Measurements from ENCODE around the gene WDR19. TPM values are rescaled to one million over a fixed set of nuclear protein-coding genes. Genes with fewer than 3 reads are reported as not detected.
"Not testable (repeated sequence)": the region's sequence is repeated elsewhere in the genome, so short reads cannot be mapped to it uniquely, and the experiment has no call there.

Gene WDR19
- polyA plus RNA-seq (2013, experiment 1 of 2), result 12.3 TPM
- 12.2 TPM for polyA plus RNA-seq (2013, experiment 2 of 2)

- Histone ChIP-seq H3K79me2 (ENCODE audit: control insufficient read depth, insufficient read depth, low read length) (no peaks in the 10 kb centered on the region), H3K23ac (ENCODE audit: low read length) (no peak within 1 kb of the TSS), H3K56ac (ENCODE audit: low read length) (peak within 1 kb of the TSS; percentile 85), H2BK120ac (ENCODE audit: low read depth, low read length) (no peak within 1 kb of the TSS), H3K4me3 (ENCODE audit: low read length) (peak within 1 kb of the TSS; percentile 93), H3K79me1 (ENCODE audit: low read length) (no peaks in the 10 kb centered on the region), H3K4me1 (ENCODE audit: control insufficient read depth, low read depth, low read length) (no peaks in the 10 kb centered on the region), H3K4ac (ENCODE audit: low read depth, low read length) (no peak within 1 kb of the TSS), H3K18ac (ENCODE audit: low read length) (no peak within 1 kb of the TSS), H2BK5ac (ENCODE audit: low read length) (no peak within 1 kb of the TSS), H3K36me3 (ENCODE audit: control insufficient read depth, insufficient read depth, low read length) (no peaks in the 10 kb centered on the region), H3K27me3 (ENCODE audit: insufficient read depth, low read length, poor library complexity) (no peaks in the 10 kb centered on the region), H2AK5ac (ENCODE audit: low read length) (no peak within 1 kb of the TSS), H2BK15ac (replicated peaks; ENCODE audit: low read depth) (no peak within 1 kb of the TSS), H3K4me2 (ENCODE audit: low read length) (peak within 1 kb of the TSS; percentile 75), H4K8ac (ENCODE audit: low read depth, low read length) (no peak within 1 kb of the TSS), H3K9ac (ENCODE audit: low read length) (peak within 1 kb of the TSS; percentile 86), H4K5ac (ENCODE audit: low read length) (peak within 1 kb of the TSS; percentile 87), H3K27ac (ENCODE audit: low read depth, low read length) (no peak within 1 kb of the TSS)
- no CpG with 5 or more reads among the region's 48 CpGs for WGBS (ENCODE audit: extremely low coverage, insufficient coverage, low lambda C conversion rate)
- DNase-seq, result peak; percentile 100
These were observed at the start of gene WDR19 for GRCh38 chr4:39181905-39182638. WDR19 (plus strand) TSS chr4:39182529; CDS start chr4:39182558, 29 bp downstream.

GRCh38 chr4:39133623-39134022, 48.7 kb upstream of the WDR19 start:
- no peaks in the 10 kb centered on the region for H3K79me2 ChIP-seq (ENCODE audit: control insufficient read depth, insufficient read depth, low read length)
- no peak overlapping the region for H4K5ac ChIP-seq (ENCODE audit: low read length)
- H2AK5ac ChIP-seq (ENCODE audit: low read length), result no peak overlapping the region
- no peak overlapping the region for H3K56ac ChIP-seq (ENCODE audit: low read length)
- no CpG with 5 or more reads among the region's 3 CpGs for WGBS (ENCODE audit: extremely low coverage, insufficient coverage, low lambda C conversion rate)
- H3K4me2 ChIP-seq (ENCODE audit: low read length), result no peak overlapping the region
- DNase-seq, result no peak
- H4K8ac ChIP-seq (ENCODE audit: low read depth, low read length), result no peak overlapping the region
- no peaks in the 10 kb centered on the region for H3K36me3 ChIP-seq (ENCODE audit: control insufficient read depth, insufficient read depth, low read length)
- H3K79me1 ChIP-seq (ENCODE audit: low read length), result no peaks in the 10 kb centered on the region
- H3K4me1 ChIP-seq (ENCODE audit: control insufficient read depth, low read depth, low read length), result no peaks in the 10 kb centered on the region
- no peak overlapping the region for H2BK5ac ChIP-seq (ENCODE audit: low read length)
- no peak overlapping the region for H3K18ac ChIP-seq (ENCODE audit: low read length)
- no peak overlapping the region for H2BK15ac ChIP-seq (replicated peaks; ENCODE audit: low read depth)
- H3K27ac ChIP-seq (ENCODE audit: low read depth, low read length), result no peak overlapping the region
- H3K9ac ChIP-seq (ENCODE audit: low read length), result no peak overlapping the region
- no peaks in the 10 kb centered on the region for H3K27me3 ChIP-seq (ENCODE audit: insufficient read depth, low read length, poor library complexity)
- no peak overlapping the region for H3K4ac ChIP-seq (ENCODE audit: low read depth, low read length)
- H2BK120ac ChIP-seq (ENCODE audit: low read depth, low read length), result no peak overlapping the region
- no peak overlapping the region for H3K4me3 ChIP-seq (ENCODE audit: low read length)
- no peak overlapping the region for H3K23ac ChIP-seq (ENCODE audit: low read length)

GRCh38 chr4:39134683-39135306, 47.5 kb upstream of the WDR19 start:
- Histone ChIP-seq H3K23ac (ENCODE audit: low read length) (no peak overlapping the region), H3K4me3 (ENCODE audit: low read length) (no peak overlapping the region), H4K8ac (ENCODE audit: low read depth, low read length) (no peak overlapping the region), H3K9ac (ENCODE audit: low read length) (no peak overlapping the region), H3K27me3 (ENCODE audit: insufficient read depth, low read length, poor library complexity) (no peaks in the 10 kb centered on the region), H3K36me3 (ENCODE audit: control insufficient read depth, insufficient read depth, low read length) (no peaks in the 10 kb centered on the region), H2AK5ac (ENCODE audit: low read length) (no peak overlapping the region), H3K79me2 (ENCODE audit: control insufficient read depth, insufficient read depth, low read length) (no peaks in the 10 kb centered on the region), H3K56ac (ENCODE audit: low read length) (no peak overlapping the region), H3K4me1 (ENCODE audit: control insufficient read depth, low read depth, low read length) (no peaks in the 10 kb centered on the region), H2BK5ac (ENCODE audit: low read length) (no peak overlapping the region), H2BK120ac (ENCODE audit: low read depth, low read length) (no peak overlapping the region), H3K27ac (ENCODE audit: low read depth, low read length) (no peak overlapping the region), H3K4ac (ENCODE audit: low read depth, low read length) (no peak overlapping the region), H4K5ac (ENCODE audit: low read length) (no peak overlapping the region), H3K18ac (ENCODE audit: low read length) (no peak overlapping the region), H3K79me1 (ENCODE audit: low read length) (no peaks in the 10 kb centered on the region), H2BK15ac (replicated peaks; ENCODE audit: low read depth) (no peak overlapping the region), H3K4me2 (ENCODE audit: low read length) (no peak overlapping the region)
- DNase-seq, result no peak
- WGBS (ENCODE audit: extremely low coverage, insufficient coverage, low lambda C conversion rate), result no CpG with 5 or more reads among the region's 2 CpGs

- H3K4me1 ChIP-seq (ENCODE audit: control insufficient read depth, low read depth, low read length); H2AK5ac ChIP-seq (ENCODE audit: low read length); H2BK120ac ChIP-seq (ENCODE audit: low read depth, low read length); H3K4ac ChIP-seq (ENCODE audit: low read depth, low read length); H3K79me1 ChIP-seq (ENCODE audit: low read length); H4K8ac ChIP-seq (ENCODE audit: low read depth, low read length); H3K18ac ChIP-seq (ENCODE audit: low read length); H3K79me2 ChIP-seq (ENCODE audit: control insufficient read depth, insufficient read depth, low read length); H3K4me2 ChIP-seq (ENCODE audit: low read length); H4K5ac ChIP-seq (ENCODE audit: low read length); H3K4me3 ChIP-seq (ENCODE audit: low read length); H2BK15ac ChIP-seq (replicated peaks; ENCODE audit: low read depth); DNase-seq; H3K36me3 ChIP-seq (ENCODE audit: control insufficient read depth, insufficient read depth, low read length); H3K23ac ChIP-seq (ENCODE audit: low read length); H3K27ac ChIP-seq (ENCODE audit: low read depth, low read length); H3K56ac ChIP-seq (ENCODE audit: low read length); H2BK5ac ChIP-seq (ENCODE audit: low read length); H3K27me3 ChIP-seq (ENCODE audit: insufficient read depth, low read length, poor library complexity); H3K9ac ChIP-seq (ENCODE audit: low read length): not testable (repeated sequence)
- WGBS (ENCODE audit: extremely low coverage, insufficient coverage, low lambda C conversion rate), result no CpG with 5 or more reads among the region's 3 CpGs
These were observed 44.1 kb upstream of the WDR19 start for GRCh38 chr4:39138227-39138626.

GRCh38 chr4:39146211-39146610, 36.1 kb upstream of the WDR19 start:
- Histone ChIP-seq H3K56ac (ENCODE audit: low read length) (no peak overlapping the region), H3K4me3 (ENCODE audit: low read length) (no peak overlapping the region), H3K36me3 (ENCODE audit: control insufficient read depth, insufficient read depth, low read length) (no peaks in the 10 kb centered on the region), H2BK5ac (ENCODE audit: low read length) (no peak overlapping the region), H3K27ac (ENCODE audit: low read depth, low read length) (no peak overlapping the region), H4K5ac (ENCODE audit: low read length) (no peak overlapping the region), H3K23ac (ENCODE audit: low read length) (no peak overlapping the region), H3K79me1 (ENCODE audit: low read length) (no peaks in the 10 kb centered on the region), H2BK15ac (replicated peaks; ENCODE audit: low read depth) (no peak overlapping the region), H3K18ac (ENCODE audit: low read length) (no peak overlapping the region), H2AK5ac (ENCODE audit: low read length) (no peak overlapping the region), H3K4me1 (ENCODE audit: control insufficient read depth, low read depth, low read length) (no peaks in the 10 kb centered on the region), H3K9ac (ENCODE audit: low read length) (no peak overlapping the region), H2BK120ac (ENCODE audit: low read depth, low read length) (no peak overlapping the region), H4K8ac (ENCODE audit: low read depth, low read length) (no peak overlapping the region), H3K4ac (ENCODE audit: low read depth, low read length) (no peak overlapping the region), H3K4me2 (ENCODE audit: low read length) (no peak overlapping the region), H3K79me2 (ENCODE audit: control insufficient read depth, insufficient read depth, low read length) (no peaks in the 10 kb centered on the region), H3K27me3 (ENCODE audit: insufficient read depth, low read length, poor library complexity) (no peaks in the 10 kb centered on the region)
- DNase-seq, result no peak
- no CpG with 5 or more reads among the region's 1 CpG for WGBS (ENCODE audit: extremely low coverage, insufficient coverage, low lambda C conversion rate)

Data from mesendoderm (in vitro differentiated cells).